A673 (cell line): ENCODE measurements around the gene PLPP1. TPM values are rescaled to one million over a fixed set of nuclear protein-coding genes. Genes with fewer than 3 reads are reported as not detected.

ENCODE experiments used
- BruUV-seq: library from RNA; stranded (reverse); fragments of 400-500 nt; replicated peaks from 2 replicates; lab custom pipeline; 2021; lab: Mats Ljungman, UMichigan
- CTCF ChIA-PET: fragments of 300-600 bp; sonication (Branson Sonifier 250); formaldehyde crosslinking; loops from one replicate; lab custom pipeline; 2022; ENCODE audit warnings: antibody characterized with exemption; lab: Charles Lee
- POLR2A ChIA-PET: fragments of 300-600 bp; sonication (Branson Sonifier 250); formaldehyde crosslinking; loops from one replicate; lab custom pipeline; 2022; ENCODE audit warnings: antibody characterized with exemption; ENCODE audit not compliant: low non-redundant PET; lab: Charles Lee
- DNase-seq: peaks from one replicate; pipeline ENCODE4 v3.0.0-alpha.2; 2015; ENCODE audit warnings: low spot score
- H3K27ac ChIP-seq: fragments of 200-600 bp; sonication (generic); 2 replicates; pipeline ENCODE4 v1.5.1; 2016; ENCODE audit warnings: mixed run types, low read depth, mild to moderate bottlenecking, mixed read lengths, antibody characterized with exemption, low read length; ENCODE audit not compliant: poor library complexity, severe bottlenecking
- H3K27me3 ChIP-seq: fragments of 200-600 bp; sonication (generic); replicated peaks from 2 replicates; pipeline ENCODE4 v1.6.1; 2017; ENCODE audit warnings: mixed run types, low read depth, mild to moderate bottlenecking, mixed read lengths, antibody characterized with exemption, low read length; ENCODE audit not compliant: insufficient read depth, poor library complexity
- H3K36me3 ChIP-seq: fragments of 200-600 bp; sonication (generic); 2 replicates; pipeline ENCODE4 v1.6.1; 2016; ENCODE audit warnings: mixed run types, mild to moderate bottlenecking, mixed read lengths, antibody characterized with exemption, low read length; ENCODE audit not compliant: insufficient read depth, poor library complexity, severe bottlenecking
- H3K4me1 ChIP-seq: fragments of 200-600 bp; sonication (generic); 2 replicates; pipeline ENCODE4 v1.6.1; 2017; ENCODE audit warnings: mixed run types, mild to moderate bottlenecking, mixed read lengths, antibody characterized with exemption, low read length; ENCODE audit not compliant: insufficient read depth, poor library complexity, severe bottlenecking
- H3K4me3 ChIP-seq: fragments of 200-600 bp; sonication (generic); 2 replicates; pipeline ENCODE4 v1.5.1; 2016; ENCODE audit warnings: low read depth, mixed run types, mild to moderate bottlenecking, mixed read lengths, low read length; ENCODE audit not compliant: poor library complexity, severe bottlenecking
- H3K9me3 ChIP-seq: fragments of 200-600 bp; sonication (generic); 2 replicates; pipeline ENCODE4 v1.6.1; 2016; ENCODE audit warnings: mixed run types, low read depth, mild to moderate bottlenecking, mixed read lengths, antibody characterized with exemption, low read length; ENCODE audit not compliant: poor library complexity, severe bottlenecking
- EZH2 ChIP-seq: fragments of 200-600 bp; sonication (generic); IDR thresholded peaks from 2 replicates; pipeline ENCODE4 v1.6.1; 2017; ENCODE audit warnings: borderline replicate concordance, low read depth, mild to moderate bottlenecking, mixed read lengths, antibody characterized with exemption, low read length; ENCODE audit not compliant: poor library complexity, severe bottlenecking
- intact Hi-C: fragments of 100-400 bp; cut with micrococcal nuclease; formaldehyde crosslinking; loops from one replicate; pipeline ENCODE4 v1.10.0; 2022; ENCODE audit not compliant: unreplicated experiment
- total RNA-seq: library from RNA; stranded (reverse); gene quantifications from 2 replicates; pipeline ENCODE4 v1.2.3, GENCODE V29; 2021
- TF ChIP-seq, protein P1 (sequence below): fragments of 300-800, 200-600 bp; sonication (generic); conservative IDR thresholded peaks from 2 replicates; pipeline ENCODE4 v1.5.1; 2017; ENCODE audit warnings: low read depth, mild to moderate bottlenecking, antibody characterized with exemption, low read length, moderate library complexity, mixed read lengths

Gene PLPP1
- total RNA-seq, 1 experiment from 2014 or later, result 6.7 TPM

DNA sequence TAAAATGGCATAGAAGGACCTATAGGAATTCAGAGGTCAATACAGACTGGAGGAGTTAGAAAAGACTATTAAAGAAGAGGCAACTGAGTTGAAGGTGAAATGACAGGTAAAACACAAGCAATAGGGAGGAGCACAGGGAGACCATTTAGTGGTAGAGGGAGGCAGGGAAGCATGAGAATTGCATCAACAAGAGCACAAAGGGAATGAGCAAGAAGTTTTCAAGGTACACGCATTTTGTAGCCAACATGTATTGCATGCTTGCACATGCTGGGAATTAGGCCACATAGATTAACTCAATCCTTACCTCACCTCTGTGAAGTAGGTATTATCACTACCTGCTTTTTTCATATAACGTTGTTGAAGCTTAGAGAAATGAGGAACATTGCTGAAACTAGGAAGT lies 42.3 kb downstream of the PLPP1 start:
- TF ChIP-seq EZH2, result no peak
- TF ChIP-seq, protein P1, sequence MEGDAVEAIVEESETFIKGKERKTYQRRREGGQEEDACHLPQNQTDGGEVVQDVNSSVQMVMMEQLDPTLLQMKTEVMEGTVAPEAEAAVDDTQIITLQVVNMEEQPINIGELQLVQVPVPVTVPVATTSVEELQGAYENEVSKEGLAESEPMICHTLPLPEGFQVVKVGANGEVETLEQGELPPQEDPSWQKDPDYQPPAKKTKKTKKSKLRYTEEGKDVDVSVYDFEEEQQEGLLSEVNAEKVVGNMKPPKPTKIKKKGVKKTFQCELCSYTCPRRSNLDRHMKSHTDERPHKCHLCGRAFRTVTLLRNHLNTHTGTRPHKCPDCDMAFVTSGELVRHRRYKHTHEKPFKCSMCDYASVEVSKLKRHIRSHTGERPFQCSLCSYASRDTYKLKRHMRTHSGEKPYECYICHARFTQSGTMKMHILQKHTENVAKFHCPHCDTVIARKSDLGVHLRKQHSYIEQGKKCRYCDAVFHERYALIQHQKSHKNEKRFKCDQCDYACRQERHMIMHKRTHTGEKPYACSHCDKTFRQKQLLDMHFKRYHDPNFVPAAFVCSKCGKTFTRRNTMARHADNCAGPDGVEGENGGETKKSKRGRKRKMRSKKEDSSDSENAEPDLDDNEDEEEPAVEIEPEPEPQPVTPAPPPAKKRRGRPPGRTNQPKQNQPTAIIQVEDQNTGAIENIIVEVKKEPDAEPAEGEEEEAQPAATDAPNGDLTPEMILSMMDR, result no peak
- CTCF ChIA-PET, result no interaction called here
- Histone ChIP-seq H3K4me1 (no peaks in the 10 kb centered on the region), H3K9me3 (no peaks in the 10 kb centered on the region), H3K36me3 (no peaks in the 10 kb centered on the region), H3K27me3 (no peaks in the 10 kb centered on the region), H3K4me3 (no peak overlapping the region), H3K27ac (no peak overlapping the region)
- no peak for DNase-seq
- POLR2A ChIA-PET, result no interaction called here
- no TSS peak for BruUV-seq
- intact Hi-C loops, result no loop called here

DNA sequence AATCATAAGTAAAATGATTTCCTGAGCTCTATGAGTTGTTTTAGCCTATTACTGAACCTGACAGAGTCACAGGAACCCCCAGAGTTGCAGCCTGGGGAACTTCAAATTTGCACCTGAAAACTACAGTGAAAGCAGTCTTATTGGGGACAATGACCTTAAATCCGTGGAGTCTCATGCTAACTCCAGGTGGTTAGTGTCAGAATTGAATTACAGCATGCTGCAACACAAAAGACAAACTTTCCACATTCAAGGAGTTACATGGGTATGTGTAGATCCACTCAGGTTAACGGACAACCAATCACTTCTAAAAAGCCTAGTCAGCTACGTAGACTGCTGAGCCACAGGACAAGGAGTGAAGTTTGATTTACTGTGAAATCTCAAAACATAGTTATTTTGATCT lies 49.7 kb downstream of the PLPP1 start:
- Histone ChIP-seq H3K27me3 (no peaks in the 10 kb centered on the region), H3K9me3 (no peaks in the 10 kb centered on the region), H3K4me1 (no peaks in the 10 kb centered on the region), H3K27ac (no peak overlapping the region), H3K4me3 (no peak overlapping the region), H3K36me3 (no peaks in the 10 kb centered on the region)
- no TSS peak for BruUV-seq
- intact Hi-C loops, result no loop called here
- no peak for DNase-seq
- ChIA-PET POLR2A (no interaction called here), CTCF (no interaction called here)
- TF ChIP-seq EZH2, result no peak
- TF ChIP-seq, protein P1, result no peak

DNA sequence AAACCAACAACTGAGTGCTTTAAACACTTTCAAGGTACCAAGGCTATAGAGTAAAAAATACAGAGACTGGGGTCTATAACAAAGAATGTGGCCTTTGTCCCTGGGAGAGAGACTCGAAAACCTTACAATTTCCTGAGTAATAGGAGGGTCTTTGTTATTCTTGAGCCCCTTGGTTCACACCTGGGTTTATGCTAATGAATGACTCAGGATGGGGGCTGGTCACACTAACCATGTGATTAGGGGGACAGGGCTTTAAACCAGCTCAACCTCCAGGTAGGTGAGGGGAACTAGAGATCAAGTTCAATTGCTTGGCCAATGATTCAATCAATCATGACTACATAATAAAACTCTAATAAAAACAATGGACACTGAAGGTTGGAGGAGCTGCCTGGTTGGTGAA lies 50.2 kb downstream of the PLPP1 start:
- BruUV-seq, result no TSS peak
- no peak overlapping the region for H3K27ac ChIP-seq

More for the DNA sequence above, 50.2 kb downstream of the PLPP1 start:
- Histone ChIP-seq H3K4me1 (no peaks in the 10 kb centered on the region), H3K36me3 (no peaks in the 10 kb centered on the region), H3K27me3 (no peaks in the 10 kb centered on the region), H3K9me3 (no peaks in the 10 kb centered on the region), H3K4me3 (no peak overlapping the region)
- TF ChIP-seq, protein P1, result no peak
- TF ChIP-seq EZH2, result no peak
- intact Hi-C loops, result no loop called here
- no peak for DNase-seq
- ChIA-PET POLR2A (interaction anchor here (0.5 kb wide), 1 partner anchor 427 kb away, joined by 3 read pairs; no protein-coding TSS in a partner anchor), CTCF (no interaction called here)
